Raji (cell line): Measurements from ENCODE around the gene SRPK1.

ENCODE experiments used
- POLR2A ChIP-seq: IDR thresholded peaks from 2 replicates; pipeline ENCODE4 v1.6.1; 2011; ENCODE audit warnings: low read depth, low read length, control low read depth; ENCODE audit not compliant: insufficient read depth

Gene SRPK1

GRCh38 chr6:35907750-35908149 is 13.1 kb downstream of the SRPK1 start:
- no peak for TF ChIP-seq POLR2A

GRCh38 chr6:35906499-35906846 is 14.4 kb downstream of the SRPK1 start:
- no peak for TF ChIP-seq POLR2A

- no peak for TF ChIP-seq POLR2A
These were observed 14.9 kb downstream of the SRPK1 start for GRCh38 chr6:35905841-35906498.

GRCh38 chr6:35905141-35905785 is 15.6 kb downstream of the SRPK1 start:
- TF ChIP-seq POLR2A: no peak

- no peak for TF ChIP-seq POLR2A
These were observed 17.2 kb downstream of the SRPK1 start for GRCh38 chr6:35903679-35904078.

GRCh38 chr6:35900448-35900847 is 20.4 kb downstream of the SRPK1 start:
- TF ChIP-seq POLR2A: no peak

GRCh38 chr6:35898003-35898402 is 22.9 kb downstream of the SRPK1 start:
- TF ChIP-seq POLR2A: no peak

GRCh38 chr6:35897486-35897885 is 23.4 kb downstream of the SRPK1 start:
- TF ChIP-seq POLR2A: no peak

- TF ChIP-seq POLR2A: no peak
These were observed 23.9 kb downstream of the SRPK1 start for GRCh38 chr6:35897036-35897435.

- TF ChIP-seq POLR2A: no peak
These were observed 24.7 kb downstream of the SRPK1 start for GRCh38 chr6:35896228-35896627.

GRCh38 chr6:35895560-35895959 is 25.3 kb downstream of the SRPK1 start:
- TF ChIP-seq POLR2A: no peak

- TF ChIP-seq POLR2A: no peak
These were observed 26.1 kb downstream of the SRPK1 start for GRCh38 chr6:35894776-35895175.

- no peak for TF ChIP-seq POLR2A
These were observed 27.7 kb downstream of the SRPK1 start for GRCh38 chr6:35893246-35893645.

- TF ChIP-seq POLR2A: no peak
These were observed 28.4 kb downstream of the SRPK1 start for GRCh38 chr6:35892482-35892881.

GRCh38 chr6:35879151-35879550 is 41.7 kb downstream of the SRPK1 start:
- TF ChIP-seq POLR2A: no peak

- no peak for TF ChIP-seq POLR2A
These were observed 44.0 kb downstream of the SRPK1 start for GRCh38 chr6:35876902-35877301.

GRCh38 chr6:35874730-35875129 is 46.2 kb downstream of the SRPK1 start:
- TF ChIP-seq POLR2A: no peak
